ENCODE results near the gene TNFSF4. TPM values are rescaled to one million over a fixed set of nuclear protein-coding genes. Genes with fewer than 3 reads are reported as not detected.
A peak's percentile ranks its signal among the peaks of the same experiment; 100 is the strongest.

Gene TNFSF4
- total and polyA plus RNA-seq, 2 of the 13 experiments (the other 11 are each of a cell fraction or from before 2014, with no cell fraction given): 2.4 to 7.9 TPM

DNA sequence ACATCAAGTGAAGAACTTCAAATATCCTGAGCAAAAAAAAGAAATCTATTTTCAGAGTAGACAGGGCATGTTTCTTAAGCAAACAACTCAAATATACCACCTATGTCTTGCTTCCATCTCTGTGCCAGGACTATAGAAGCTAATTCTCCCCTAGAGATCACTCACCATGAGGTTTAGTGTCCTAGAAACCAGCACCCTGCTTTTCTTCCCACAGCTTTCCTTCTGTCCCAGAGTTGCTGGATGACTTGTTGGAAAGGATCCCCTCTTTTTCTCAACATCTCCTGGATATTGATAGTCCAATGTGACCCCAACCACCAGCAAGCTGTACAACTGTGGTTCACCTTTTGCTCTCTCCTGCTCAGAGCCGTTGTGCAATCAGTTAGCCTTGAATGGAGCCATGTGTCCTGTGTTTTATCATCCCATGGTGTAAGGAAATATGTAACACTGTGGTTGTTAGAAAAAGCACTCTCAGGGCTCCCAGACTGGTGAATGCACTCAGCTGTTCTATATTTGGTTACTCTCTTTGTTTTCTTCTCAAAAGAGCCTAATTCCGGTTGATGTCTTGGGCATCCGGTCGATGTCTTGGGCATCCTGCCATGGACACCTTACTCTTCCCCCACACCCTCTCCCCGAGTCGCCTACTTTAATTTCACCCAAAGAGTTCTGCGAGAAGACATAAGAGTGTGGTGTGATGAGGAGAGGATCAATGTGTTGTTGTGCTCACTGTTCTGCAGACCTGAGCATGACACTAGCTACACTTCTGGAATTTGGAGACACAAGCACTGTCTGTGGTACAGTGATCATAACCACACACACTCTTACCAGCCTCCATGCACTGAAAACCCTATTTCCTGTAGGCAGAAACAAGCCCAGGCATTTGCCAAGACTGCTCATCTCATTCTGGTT, 1.7 kb downstream of the TNFSF4 start (continued):
- TF ChIP-seq, protein P1, sequence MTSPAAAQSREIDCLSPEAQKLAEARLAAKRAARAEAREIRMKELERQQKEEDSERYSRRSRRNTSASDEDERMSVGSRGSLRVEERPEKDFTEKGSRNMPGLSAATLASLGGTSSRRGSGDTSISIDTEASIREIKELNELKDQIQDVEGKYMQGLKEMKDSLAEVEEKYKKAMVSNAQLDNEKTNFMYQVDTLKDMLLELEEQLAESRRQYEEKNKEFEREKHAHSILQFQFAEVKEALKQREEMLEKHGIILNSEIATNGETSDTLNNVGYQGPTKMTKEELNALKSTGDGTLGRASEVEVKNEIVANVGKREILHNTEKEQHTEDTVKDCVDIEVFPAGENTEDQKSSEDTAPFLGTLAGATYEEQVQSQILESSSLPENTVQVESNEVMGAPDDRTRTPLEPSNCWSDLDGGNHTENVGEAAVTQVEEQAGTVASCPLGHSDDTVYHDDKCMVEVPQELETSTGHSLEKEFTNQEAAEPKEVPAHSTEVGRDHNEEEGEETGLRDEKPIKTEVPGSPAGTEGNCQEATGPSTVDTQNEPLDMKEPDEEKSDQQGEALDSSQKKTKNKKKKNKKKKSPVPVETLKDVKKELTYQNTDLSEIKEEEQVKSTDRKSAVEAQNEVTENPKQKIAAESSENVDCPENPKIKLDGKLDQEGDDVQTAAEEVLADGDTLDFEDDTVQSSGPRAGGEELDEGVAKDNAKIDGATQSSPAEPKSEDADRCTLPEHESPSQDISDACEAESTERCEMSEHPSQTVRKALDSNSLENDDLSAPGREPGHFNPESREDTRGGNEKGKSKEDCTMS (CRISPR knock-in tag; conservative IDR thresholded peaks at IDR 0.05): no peak
- TF ChIP-seq, protein P2, sequence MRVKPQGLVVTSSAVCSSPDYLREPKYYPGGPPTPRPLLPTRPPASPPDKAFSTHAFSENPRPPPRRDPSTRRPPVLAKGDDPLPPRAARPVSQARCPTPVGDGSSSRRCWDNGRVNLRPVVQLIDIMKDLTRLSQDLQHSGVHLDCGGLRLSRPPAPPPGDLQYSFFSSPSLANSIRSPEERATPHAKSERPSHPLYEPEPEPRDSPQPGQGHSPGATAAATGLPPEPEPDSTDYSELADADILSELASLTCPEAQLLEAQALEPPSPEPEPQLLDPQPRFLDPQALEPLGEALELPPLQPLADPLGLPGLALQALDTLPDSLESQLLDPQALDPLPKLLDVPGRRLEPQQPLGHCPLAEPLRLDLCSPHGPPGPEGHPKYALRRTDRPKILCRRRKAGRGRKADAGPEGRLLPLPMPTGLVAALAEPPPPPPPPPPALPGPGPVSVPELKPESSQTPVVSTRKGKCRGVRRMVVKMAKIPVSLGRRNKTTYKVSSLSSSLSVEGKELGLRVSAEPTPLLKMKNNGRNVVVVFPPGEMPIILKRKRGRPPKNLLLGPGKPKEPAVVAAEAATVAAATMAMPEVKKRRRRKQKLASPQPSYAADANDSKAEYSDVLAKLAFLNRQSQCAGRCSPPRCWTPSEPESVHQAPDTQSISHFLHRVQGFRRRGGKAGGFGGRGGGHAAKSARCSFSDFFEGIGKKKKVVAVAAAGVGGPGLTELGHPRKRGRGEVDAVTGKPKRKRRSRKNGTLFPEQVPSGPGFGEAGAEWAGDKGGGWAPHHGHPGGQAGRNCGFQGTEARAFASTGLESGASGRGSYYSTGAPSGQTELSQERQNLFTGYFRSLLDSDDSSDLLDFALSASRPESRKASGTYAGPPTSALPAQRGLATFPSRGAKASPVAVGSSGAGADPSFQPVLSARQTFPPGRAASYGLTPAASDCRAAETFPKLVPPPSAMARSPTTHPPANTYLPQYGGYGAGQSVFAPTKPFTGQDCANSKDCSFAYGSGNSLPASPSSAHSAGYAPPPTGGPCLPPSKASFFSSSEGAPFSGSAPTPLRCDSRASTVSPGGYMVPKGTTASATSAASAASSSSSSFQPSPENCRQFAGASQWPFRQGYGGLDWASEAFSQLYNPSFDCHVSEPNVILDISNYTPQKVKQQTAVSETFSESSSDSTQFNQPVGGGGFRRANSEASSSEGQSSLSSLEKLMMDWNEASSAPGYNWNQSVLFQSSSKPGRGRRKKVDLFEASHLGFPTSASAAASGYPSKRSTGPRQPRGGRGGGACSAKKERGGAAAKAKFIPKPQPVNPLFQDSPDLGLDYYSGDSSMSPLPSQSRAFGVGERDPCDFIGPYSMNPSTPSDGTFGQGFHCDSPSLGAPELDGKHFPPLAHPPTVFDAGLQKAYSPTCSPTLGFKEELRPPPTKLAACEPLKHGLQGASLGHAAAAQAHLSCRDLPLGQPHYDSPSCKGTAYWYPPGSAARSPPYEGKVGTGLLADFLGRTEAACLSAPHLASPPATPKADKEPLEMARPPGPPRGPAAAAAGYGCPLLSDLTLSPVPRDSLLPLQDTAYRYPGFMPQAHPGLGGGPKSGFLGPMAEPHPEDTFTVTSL (CRISPR knock-in tag; IDR thresholded peaks at IDR 0.05; ENCODE audit: borderline replicate concordance): peak; percentile 91
- TF ChIP-seq ZFP1 (CRISPR knock-in tag; IDR thresholded peaks at IDR 0.05) (no peak), PCBP1 (IDR thresholded peaks at IDR 0.05; ENCODE audit: borderline replicate concordance, low read depth, low read length) (no peak), KLF11 (CRISPR knock-in tag; IDR thresholded peaks at IDR 0.05) (0 out of 2 replicates have a peak, but pooled peaks have one; percentile 58), EEA1 (CRISPR knock-in tag; IDR thresholded peaks at IDR 0.05; ENCODE audit: borderline replicate concordance) (no peak), KDM1A (CRISPR knock-in tag; IDR thresholded peaks at IDR 0.05) (no peak), ZNF891 (CRISPR knock-in tag; IDR thresholded peaks at IDR 0.05) (no peak), NFE2 (CRISPR knock-in tag; IDR thresholded peaks at IDR 0.05) (no peak), ZNF549 (CRISPR knock-in tag; IDR thresholded peaks at IDR 0.05) (no peak), ZNF331 (CRISPR knock-in tag; IDR thresholded peaks at IDR 0.05) (peak; percentile 84; the same call in 1 of the 2 replicates), ZNF749 (CRISPR knock-in tag; IDR thresholded peaks at IDR 0.05; ENCODE audit: borderline replicate concordance) (no peak), ZNF550 (CRISPR knock-in tag; IDR thresholded peaks at IDR 0.05; ENCODE audit: borderline replicate concordance) (no peak), MED1 (CRISPR knock-in tag; IDR thresholded peaks at IDR 0.05) (peak; percentile 86), NR2C2 (CRISPR knock-in tag; IDR thresholded peaks at IDR 0.05; ENCODE audit: borderline replicate concordance) (peak; percentile 65; the same call in 1 of the 2 replicates), ZNF530 (CRISPR knock-in tag; IDR thresholded peaks at IDR 0.05; ENCODE audit: low read depth) (no peak)
- TF ChIP-seq, protein P3, sequence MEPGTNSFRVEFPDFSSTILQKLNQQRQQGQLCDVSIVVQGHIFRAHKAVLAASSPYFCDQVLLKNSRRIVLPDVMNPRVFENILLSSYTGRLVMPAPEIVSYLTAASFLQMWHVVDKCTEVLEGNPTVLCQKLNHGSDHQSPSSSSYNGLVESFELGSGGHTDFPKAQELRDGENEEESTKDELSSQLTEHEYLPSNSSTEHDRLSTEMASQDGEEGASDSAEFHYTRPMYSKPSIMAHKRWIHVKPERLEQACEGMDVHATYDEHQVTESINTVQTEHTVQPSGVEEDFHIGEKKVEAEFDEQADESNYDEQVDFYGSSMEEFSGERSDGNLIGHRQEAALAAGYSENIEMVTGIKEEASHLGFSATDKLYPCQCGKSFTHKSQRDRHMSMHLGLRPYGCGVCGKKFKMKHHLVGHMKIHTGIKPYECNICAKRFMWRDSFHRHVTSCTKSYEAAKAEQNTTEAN (CRISPR knock-in tag; conservative IDR thresholded peaks at IDR 0.05): peak; percentile 76
- TF ChIP-seq, protein P4, sequence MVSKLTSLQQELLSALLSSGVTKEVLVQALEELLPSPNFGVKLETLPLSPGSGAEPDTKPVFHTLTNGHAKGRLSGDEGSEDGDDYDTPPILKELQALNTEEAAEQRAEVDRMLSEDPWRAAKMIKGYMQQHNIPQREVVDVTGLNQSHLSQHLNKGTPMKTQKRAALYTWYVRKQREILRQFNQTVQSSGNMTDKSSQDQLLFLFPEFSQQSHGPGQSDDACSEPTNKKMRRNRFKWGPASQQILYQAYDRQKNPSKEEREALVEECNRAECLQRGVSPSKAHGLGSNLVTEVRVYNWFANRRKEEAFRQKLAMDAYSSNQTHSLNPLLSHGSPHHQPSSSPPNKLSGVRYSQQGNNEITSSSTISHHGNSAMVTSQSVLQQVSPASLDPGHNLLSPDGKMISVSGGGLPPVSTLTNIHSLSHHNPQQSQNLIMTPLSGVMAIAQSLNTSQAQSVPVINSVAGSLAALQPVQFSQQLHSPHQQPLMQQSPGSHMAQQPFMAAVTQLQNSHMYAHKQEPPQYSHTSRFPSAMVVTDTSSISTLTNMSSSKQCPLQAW (CRISPR knock-in tag; IDR thresholded peaks at IDR 0.05): peak; percentile 57; the same call in 1 of the 2 replicates

All from HepG2 (cell line).